ENCODE results near the gene CLCN5. TPM values are rescaled to one million over a fixed set of nuclear protein-coding genes. Genes with fewer than 3 reads are reported as not detected.

CLCN5 gene
- total and polyA plus RNA-seq, 8 donors = 1.5 to 5.3 (median 2.5) TPM

- DNase-seq = no peak
- H3K4me3 ChIP-seq = no peak overlapping the region
- H3K9me3 ChIP-seq = no peaks in the 10 kb centered on the region
- intact Hi-C loops (cut with DNase I) = no loop called here
- no peak overlapping the region for H3K27ac ChIP-seq
- no peak for ATAC-seq
- TF ChIP-seq CTCF (IDR thresholded peaks at IDR 0.05) = no peak
- H3K36me3 ChIP-seq = no peaks in the 10 kb centered on the region
- FAIRE-seq = no peak
- H3K27me3 ChIP-seq = no peaks in the 10 kb centered on the region
- no peaks in the 10 kb centered on the region for H3K4me1 ChIP-seq
Observed at GRCh38 chrX:50035126-50035525, 112.7 kb downstream of the CLCN5 start.

GRCh38 chrX:50036426-50036825 is 114.0 kb downstream of the CLCN5 start:
- Histone ChIP-seq H3K4me3 (no peak overlapping the region), H3K27me3 (no peaks in the 10 kb centered on the region), H3K27ac (no peak overlapping the region), H3K4me1 (no peaks in the 10 kb centered on the region), H3K9me3 (no peaks in the 10 kb centered on the region), H3K36me3 (no peaks in the 10 kb centered on the region)
- ATAC-seq = no peak
- no peak for TF ChIP-seq CTCF (IDR thresholded peaks at IDR 0.05)
- no peak for FAIRE-seq
- 51 to 71% methylated on average over 2 of the region's 2 CpGs for WGBS, 2 donors
- no peak for DNase-seq
- intact Hi-C loops (cut with DNase I) = no loop called here

GRCh38 chrX:50045823-50046222 is 123.4 kb downstream of the CLCN5 start:
- TF ChIP-seq CTCF (IDR thresholded peaks at IDR 0.05) = no peak
- no peak for ATAC-seq
- no peaks in the 10 kb centered on the region for H3K4me1 ChIP-seq
- no peak overlapping the region for H3K27ac ChIP-seq
- no peak for FAIRE-seq
- WGBS, 2 donors = 57 to 75% methylated on average over 3 of the region's 3 CpGs
- peaks cover 0 to 3% (median 0%) of the 10 kb centered on the region in 4 donors for H3K27me3 ChIP-seq
- intact Hi-C loops (cut with DNase I) = no loop called here
- no peaks in the 10 kb centered on the region for H3K9me3 ChIP-seq
- no peaks in the 10 kb centered on the region for H3K36me3 ChIP-seq
- H3K4me3 ChIP-seq = no peak overlapping the region
- DNase-seq = no peak

GRCh38 chrX:50049228-50049627 is 126.8 kb downstream of the CLCN5 start:
- Histone ChIP-seq H3K9me3 (no peaks in the 10 kb centered on the region), H3K36me3 (no peaks in the 10 kb centered on the region), H3K4me1 (no peaks in the 10 kb centered on the region), H3K27ac (no peak overlapping the region), H3K27me3 (peaks cover 0 to 3% (median 0%) of the 10 kb centered on the region in 4 donors), H3K4me3 (no peak overlapping the region)
- WGBS, 2 donors = 74 to 97% methylated on average over 1 of the region's 1 CpG
- no peak for ATAC-seq
- no peak for FAIRE-seq
- intact Hi-C loops (cut with DNase I) = no loop called here
- TF ChIP-seq CTCF (IDR thresholded peaks at IDR 0.05) = no peak
- DNase-seq = no peak

GRCh38 chrX:50054147-50054546 is 131.8 kb downstream of the CLCN5 start:
- no peak overlapping the region for H3K4me3 ChIP-seq
- no peak for DNase-seq
- H3K36me3 ChIP-seq = no peaks in the 10 kb centered on the region
- no peak for FAIRE-seq
- ATAC-seq = no peak
- peaks cover 0 to 3% (median 0%) of the 10 kb centered on the region in 4 donors for H3K27me3 ChIP-seq
- H3K4me1 ChIP-seq = no peaks in the 10 kb centered on the region
- no peak for TF ChIP-seq CTCF (IDR thresholded peaks at IDR 0.05)
- WGBS, 2 donors = 46 to 94% methylated on average over 1 of the region's 1 CpG
- H3K27ac ChIP-seq = no peak overlapping the region
- no peaks in the 10 kb centered on the region for H3K9me3 ChIP-seq
- intact Hi-C loops (cut with DNase I) = no loop called here
